Activated CD8-positive, alpha-beta memory T cell treated with anti-CD3 and anti-CD28 coated beads, Interleukin-2, amount 50 U/mL, for 48 hours (primary cell): Measurements from ENCODE around the gene NCOR2.

Source experiments
- DNase-seq: peaks from one replicate; pipeline ENCODE4 v3.0.0-alpha.2; 2020

The NCOR2 gene

GRCh38 chr12:124557518-124558223 is 9.7 kb downstream of the NCOR2 start:
- DNase-seq, result no peak

GRCh38 chr12:124556896-124557501 is 10.4 kb downstream of the NCOR2 start:
- no peak for DNase-seq

GRCh38 chr12:124556074-124556466 is 11.3 kb downstream of the NCOR2 start:
- DNase-seq, result no peak

GRCh38 chr12:124555168-124556073 is 12.0 kb downstream of the NCOR2 start:
- DNase-seq, result no peak

GRCh38 chr12:124554429-124555029 is 12.9 kb downstream of the NCOR2 start:
- DNase-seq, result no peak

- no peak for DNase-seq
Measured at GRCh38 chr12:124553862-124554428, 13.5 kb downstream of the NCOR2 start.

- no peak for DNase-seq
Measured at GRCh38 chr12:124551268-124552144, 15.9 kb downstream of the NCOR2 start.

- no peak for DNase-seq
Measured at GRCh38 chr12:124550123-124551089, 17.0 kb downstream of the NCOR2 start.

- no peak for DNase-seq
Measured at GRCh38 chr12:124549629-124550028, 17.8 kb downstream of the NCOR2 start.

GRCh38 chr12:124548854-124549378 is 18.5 kb downstream of the NCOR2 start:
- no peak for DNase-seq

- DNase-seq, result no peak
Measured at GRCh38 chr12:124547626-124548025, 19.8 kb downstream of the NCOR2 start.

- DNase-seq, result peak; percentile 82
Measured at GRCh38 chr12:124545508-124546418, 21.6 kb downstream of the NCOR2 start.

- DNase-seq, result no peak
Measured at GRCh38 chr12:124544983-124545382, 22.4 kb downstream of the NCOR2 start.

GRCh38 chr12:124544311-124544970 is 23.0 kb downstream of the NCOR2 start:
- DNase-seq, result no peak

GRCh38 chr12:124543590-124544310 is 23.7 kb downstream of the NCOR2 start:
- no peak for DNase-seq

GRCh38 chr12:124543052-124543589 is 24.3 kb downstream of the NCOR2 start:
- no peak for DNase-seq
